8988T (cell line): Measurements from ENCODE around the gene ZNF333.
"Not testable (repeated sequence)": the region's sequence is repeated elsewhere in the genome, so short reads cannot be mapped to it uniquely, and the experiment has no call there.

Source experiments
- DNase-seq: peaks from one replicate; pipeline ENCODE4 v3.0.0; 2011

Gene ZNF333

GRCh38 chr19:14700711-14701375 is 11.0 kb downstream of the ZNF333 start:
- no peak for DNase-seq

- no peak for DNase-seq
Measured at GRCh38 chr19:14703833-14704232, 14.0 kb downstream of the ZNF333 start.

- DNase-seq = no peak
Measured at GRCh38 chr19:14704450-14704849, 14.6 kb downstream of the ZNF333 start.

GRCh38 chr19:14715841-14716240 is 26.0 kb downstream of the ZNF333 start:
- DNase-seq = no peak

- DNase-seq = no peak
Measured at GRCh38 chr19:14718522-14719116, 28.8 kb downstream of the ZNF333 start.

- DNase-seq = no peak
Measured at GRCh38 chr19:14719162-14719561, 29.3 kb downstream of the ZNF333 start.

- DNase-seq = no peak
Measured at GRCh38 chr19:14722127-14722526, 32.3 kb downstream of the ZNF333 start.

- DNase-seq = no peak
Measured at GRCh38 chr19:14728595-14728994, 38.7 kb downstream of the ZNF333 start.

GRCh38 chr19:14731200-14731599 is 41.4 kb downstream of the ZNF333 start:
- no peak for DNase-seq

- no peak for DNase-seq
Measured at GRCh38 chr19:14732510-14732909, 42.7 kb downstream of the ZNF333 start.

GRCh38 chr19:14733574-14733973 is 43.7 kb downstream of the ZNF333 start:
- no peak for DNase-seq

GRCh38 chr19:14735915-14736314 is 46.1 kb downstream of the ZNF333 start:
- DNase-seq = no peak

- no peak for DNase-seq
Measured at GRCh38 chr19:14746886-14747285, 57.0 kb downstream of the ZNF333 start.

- no peak for DNase-seq
Measured at GRCh38 chr19:14748601-14749000, 58.8 kb downstream of the ZNF333 start.

- no peak for DNase-seq
Measured at GRCh38 chr19:14758816-14759215, 69.0 kb downstream of the ZNF333 start.

GRCh38 chr19:14761607-14762006 is 71.8 kb downstream of the ZNF333 start:
- no peak for DNase-seq

GRCh38 chr19:14762111-14762510 is 72.3 kb downstream of the ZNF333 start:
- DNase-seq = no peak

- no peak for DNase-seq
Measured at GRCh38 chr19:14763497-14764145, 73.8 kb downstream of the ZNF333 start.

- DNase-seq = no peak
Measured at GRCh38 chr19:14764401-14764800, 74.6 kb downstream of the ZNF333 start.

- DNase-seq = not testable (repeated sequence)
Measured at GRCh38 chr19:14765403-14765802, 75.6 kb downstream of the ZNF333 start.

GRCh38 chr19:14765841-14766240 is 76.0 kb downstream of the ZNF333 start:
- not testable (repeated sequence) for DNase-seq

- no peak for DNase-seq
Measured at GRCh38 chr19:14767466-14767971, 77.7 kb downstream of the ZNF333 start.

GRCh38 chr19:14768001-14768400 is 78.2 kb downstream of the ZNF333 start:
- no peak for DNase-seq

- DNase-seq = no peak
Measured at GRCh38 chr19:14769201-14769600, 79.4 kb downstream of the ZNF333 start.
